Measurements from ENCODE around the gene MLYCD.

Gene MLYCD

GRCh38 chr16:83960521-83961249 lies 61.8 kb downstream of the MLYCD start:
- Histone ChIP-seq H3K36me3 (ENCODE audit: control insufficient read depth in 1 of 2, insufficient read depth in 2 of 2, low read length in 2 of 2) (peaks cover 16 to 64% of the 10 kb centered on the region in 2 donors), H3K9ac (ENCODE audit: low read depth in 1 of 2, low read length in 2 of 2) (no peak overlapping the region), H3K27ac (ENCODE audit: low read depth, low read length) (no peak overlapping the region), H3K4me1 (ENCODE audit: control insufficient read depth in 1 of 2, insufficient read depth in 2 of 2, low read length in 2 of 2) (no peaks in the 10 kb centered on the region), H3K9me3 (ENCODE audit: control insufficient read depth in 1 of 2, low read length in 2 of 2) (no peaks in the 10 kb centered on the region), H3K4me3 (ENCODE audit: low read depth in 1 of 2, low read length in 2 of 2) (no peak overlapping the region), H3K27me3 (ENCODE audit: control insufficient read depth in 1 of 2, insufficient read depth in 2 of 2, low read length in 2 of 2) (no peaks in the 10 kb centered on the region)

- Histone ChIP-seq H3K9ac (ENCODE audit: low read depth in 1 of 2, low read length in 2 of 2) (no peak overlapping the region), H3K4me1 (ENCODE audit: control insufficient read depth in 1 of 2, insufficient read depth in 2 of 2, low read length in 2 of 2) (no peaks in the 10 kb centered on the region), H3K36me3 (ENCODE audit: control insufficient read depth in 1 of 2, insufficient read depth in 2 of 2, low read length in 2 of 2) (peaks cover 16 to 62% of the 10 kb centered on the region in 2 donors), H3K9me3 (ENCODE audit: control insufficient read depth in 1 of 2, low read length in 2 of 2) (no peaks in the 10 kb centered on the region), H3K27ac (ENCODE audit: low read depth, low read length) (no peak overlapping the region), H3K27me3 (ENCODE audit: control insufficient read depth in 1 of 2, insufficient read depth in 2 of 2, low read length in 2 of 2) (no peaks in the 10 kb centered on the region), H3K4me3 (ENCODE audit: low read depth in 1 of 2, low read length in 2 of 2) (no peak overlapping the region)
Measured at GRCh38 chr16:83961591-83961990, 62.7 kb downstream of the MLYCD start.

- Histone ChIP-seq H3K9ac (ENCODE audit: low read depth in 1 of 2, low read length in 2 of 2) (no peak overlapping the region), H3K36me3 (ENCODE audit: control insufficient read depth in 1 of 2, insufficient read depth in 2 of 2, low read length in 2 of 2) (peaks cover 13 to 56% of the 10 kb centered on the region in 2 donors), H3K4me3 (ENCODE audit: low read depth in 1 of 2, low read length in 2 of 2) (no peak overlapping the region), H3K9me3 (ENCODE audit: control insufficient read depth in 1 of 2, low read length in 2 of 2) (no peaks in the 10 kb centered on the region), H3K27me3 (ENCODE audit: control insufficient read depth in 1 of 2, insufficient read depth in 2 of 2, low read length in 2 of 2) (peaks cover 0 to 3% of the 10 kb centered on the region in 2 donors), H3K27ac (ENCODE audit: low read depth, low read length) (no peak overlapping the region), H3K4me1 (ENCODE audit: control insufficient read depth in 1 of 2, insufficient read depth in 2 of 2, low read length in 2 of 2) (no peaks in the 10 kb centered on the region)
Measured at GRCh38 chr16:83963277-83964119, 64.6 kb downstream of the MLYCD start.

GRCh38 chr16:83964684-83965443 lies 65.9 kb downstream of the MLYCD start:
- no peaks in the 10 kb centered on the region for H3K9me3 ChIP-seq (ENCODE audit: control insufficient read depth in 1 of 2, low read length in 2 of 2)
- H3K27me3 ChIP-seq (ENCODE audit: control insufficient read depth in 1 of 2, insufficient read depth in 2 of 2, low read length in 2 of 2) = peaks cover 0 to 3% of the 10 kb centered on the region in 2 donors
- H3K4me3 ChIP-seq (ENCODE audit: low read depth in 1 of 2, low read length in 2 of 2) = no peak overlapping the region
- H3K9ac ChIP-seq (ENCODE audit: low read depth in 1 of 2, low read length in 2 of 2) = no peak overlapping the region
- no peaks in the 10 kb centered on the region for H3K4me1 ChIP-seq (ENCODE audit: control insufficient read depth in 1 of 2, insufficient read depth in 2 of 2, low read length in 2 of 2)
- no peak overlapping the region for H3K27ac ChIP-seq (ENCODE audit: low read depth, low read length)
- peaks cover 7 to 42% of the 10 kb centered on the region in 2 donors for H3K36me3 ChIP-seq (ENCODE audit: control insufficient read depth in 1 of 2, insufficient read depth in 2 of 2, low read length in 2 of 2)

GRCh38 chr16:83965444-83966152 lies 66.7 kb downstream of the MLYCD start:
- peaks cover 0 to 4% of the 10 kb centered on the region in 2 donors for H3K27me3 ChIP-seq (ENCODE audit: control insufficient read depth in 1 of 2, insufficient read depth in 2 of 2, low read length in 2 of 2)
- H3K27ac ChIP-seq (ENCODE audit: low read depth, low read length) = no peak overlapping the region
- peaks cover 7 to 35% of the 10 kb centered on the region in 2 donors for H3K36me3 ChIP-seq (ENCODE audit: control insufficient read depth in 1 of 2, insufficient read depth in 2 of 2, low read length in 2 of 2)
- no peak overlapping the region for H3K4me3 ChIP-seq (ENCODE audit: low read depth in 1 of 2, low read length in 2 of 2)
- no peak overlapping the region for H3K9ac ChIP-seq (ENCODE audit: low read depth in 1 of 2, low read length in 2 of 2)
- no peaks in the 10 kb centered on the region for H3K4me1 ChIP-seq (ENCODE audit: control insufficient read depth in 1 of 2, insufficient read depth in 2 of 2, low read length in 2 of 2)
- no peaks in the 10 kb centered on the region for H3K9me3 ChIP-seq (ENCODE audit: control insufficient read depth in 1 of 2, low read length in 2 of 2)

- Histone ChIP-seq H3K4me3 (ENCODE audit: low read depth in 1 of 2, low read length in 2 of 2) (no peak overlapping the region), H3K36me3 (ENCODE audit: control insufficient read depth in 1 of 2, insufficient read depth in 2 of 2, low read length in 2 of 2) (peaks cover 7 to 30% of the 10 kb centered on the region in 2 donors), H3K9ac (ENCODE audit: low read depth in 1 of 2, low read length in 2 of 2) (no peak overlapping the region), H3K9me3 (ENCODE audit: control insufficient read depth in 1 of 2, low read length in 2 of 2) (no peaks in the 10 kb centered on the region), H3K4me1 (ENCODE audit: control insufficient read depth in 1 of 2, insufficient read depth in 2 of 2, low read length in 2 of 2) (peaks cover 0 to 3% of the 10 kb centered on the region in 2 donors), H3K27ac (ENCODE audit: low read depth, low read length) (no peak overlapping the region), H3K27me3 (ENCODE audit: control insufficient read depth in 1 of 2, insufficient read depth in 2 of 2, low read length in 2 of 2) (peaks cover 0 to 4% of the 10 kb centered on the region in 2 donors)
Measured at GRCh38 chr16:83966153-83966696, 67.3 kb downstream of the MLYCD start.

- Histone ChIP-seq H3K4me3 (ENCODE audit: low read depth in 1 of 2, low read length in 2 of 2) (no peak overlapping the region), H3K27ac (ENCODE audit: low read depth, low read length) (no peak overlapping the region), H3K9ac (ENCODE audit: low read depth in 1 of 2, low read length in 2 of 2) (no peak overlapping the region), H3K36me3 (ENCODE audit: control insufficient read depth in 1 of 2, insufficient read depth in 2 of 2, low read length in 2 of 2) (peaks cover 7 to 26% of the 10 kb centered on the region in 2 donors), H3K9me3 (ENCODE audit: control insufficient read depth in 1 of 2, low read length in 2 of 2) (no peaks in the 10 kb centered on the region), H3K4me1 (ENCODE audit: control insufficient read depth in 1 of 2, insufficient read depth in 2 of 2, low read length in 2 of 2) (peaks cover 0 to 8% of the 10 kb centered on the region in 2 donors), H3K27me3 (ENCODE audit: control insufficient read depth in 1 of 2, insufficient read depth in 2 of 2, low read length in 2 of 2) (peaks cover 0 to 4% of the 10 kb centered on the region in 2 donors)
Measured at GRCh38 chr16:83967091-83967490, 68.2 kb downstream of the MLYCD start.

GRCh38 chr16:83967838-83968305 lies 69.0 kb downstream of the MLYCD start, which contains the start of gene NECAB2:
NECAB2 (plus strand) TSS chr16:83968244; CDS start chr16:83968649, 405 bp downstream.
- peaks cover 6 to 20% of the 10 kb centered on the region in 2 donors for H3K36me3 ChIP-seq (ENCODE audit: control insufficient read depth in 1 of 2, insufficient read depth in 2 of 2, low read length in 2 of 2)
- no peak within 1 kb of the TSS for H3K27ac ChIP-seq (ENCODE audit: low read depth, low read length)
- H3K4me1 ChIP-seq (ENCODE audit: control insufficient read depth in 1 of 2, insufficient read depth in 2 of 2, low read length in 2 of 2) = peaks cover 0 to 8% of the 10 kb centered on the region in 2 donors
- no peak within 1 kb of the TSS for H3K9ac ChIP-seq (ENCODE audit: low read depth in 1 of 2, low read length in 2 of 2)
- H3K9me3 ChIP-seq (ENCODE audit: control insufficient read depth in 1 of 2, low read length in 2 of 2) = no peaks in the 10 kb centered on the region
- H3K4me3 ChIP-seq (ENCODE audit: low read depth in 1 of 2, low read length in 2 of 2) = no peak within 1 kb of the TSS
- peaks cover 0 to 4% of the 10 kb centered on the region in 2 donors for H3K27me3 ChIP-seq (ENCODE audit: control insufficient read depth in 1 of 2, insufficient read depth in 2 of 2, low read length in 2 of 2)

- H3K36me3 ChIP-seq (ENCODE audit: control insufficient read depth in 1 of 2, insufficient read depth in 2 of 2, low read length in 2 of 2) = peaks cover under 1 to 15% of the 10 kb centered on the region in 2 donors
- no peak overlapping the region for H3K27ac ChIP-seq (ENCODE audit: low read depth, low read length)
- H3K9ac ChIP-seq (ENCODE audit: low read depth in 1 of 2, low read length in 2 of 2) = no peak overlapping the region
- H3K4me1 ChIP-seq (ENCODE audit: control insufficient read depth in 1 of 2, insufficient read depth in 2 of 2, low read length in 2 of 2) = peaks cover 0 to 8% of the 10 kb centered on the region in 2 donors
- H3K4me3 ChIP-seq (ENCODE audit: low read depth in 1 of 2, low read length in 2 of 2) = no peak overlapping the region
- H3K9me3 ChIP-seq (ENCODE audit: control insufficient read depth in 1 of 2, low read length in 2 of 2) = no peaks in the 10 kb centered on the region
- H3K27me3 ChIP-seq (ENCODE audit: control insufficient read depth in 1 of 2, insufficient read depth in 2 of 2, low read length in 2 of 2) = peaks cover 0 to 4% of the 10 kb centered on the region in 2 donors
Measured at GRCh38 chr16:83968306-83968851, 69.5 kb downstream of the MLYCD start.
